DMS 273 treated with DMSO at 0.1 percent for 48 hours (cell line): ENCODE data around the gene INAFM2.
A peak's percentile ranks its signal among the peaks of the same experiment; 100 is the strongest.

Source experiments
- DNase-seq: peaks from one replicate; lab custom pipeline; 2025; lab: John Stamatoyannopoulos, UW

The INAFM2 gene

GRCh38 chr15:40344631-40345120 lies 21.2 kb downstream of the INAFM2 start:
- DNase-seq, result no peak

GRCh38 chr15:40345225-40345866 lies 21.9 kb downstream of the INAFM2 start:
- no peak for DNase-seq

- DNase-seq, result no peak
Measured at GRCh38 chr15:40345867-40346578, 22.5 kb downstream of the INAFM2 start.

DNA sequence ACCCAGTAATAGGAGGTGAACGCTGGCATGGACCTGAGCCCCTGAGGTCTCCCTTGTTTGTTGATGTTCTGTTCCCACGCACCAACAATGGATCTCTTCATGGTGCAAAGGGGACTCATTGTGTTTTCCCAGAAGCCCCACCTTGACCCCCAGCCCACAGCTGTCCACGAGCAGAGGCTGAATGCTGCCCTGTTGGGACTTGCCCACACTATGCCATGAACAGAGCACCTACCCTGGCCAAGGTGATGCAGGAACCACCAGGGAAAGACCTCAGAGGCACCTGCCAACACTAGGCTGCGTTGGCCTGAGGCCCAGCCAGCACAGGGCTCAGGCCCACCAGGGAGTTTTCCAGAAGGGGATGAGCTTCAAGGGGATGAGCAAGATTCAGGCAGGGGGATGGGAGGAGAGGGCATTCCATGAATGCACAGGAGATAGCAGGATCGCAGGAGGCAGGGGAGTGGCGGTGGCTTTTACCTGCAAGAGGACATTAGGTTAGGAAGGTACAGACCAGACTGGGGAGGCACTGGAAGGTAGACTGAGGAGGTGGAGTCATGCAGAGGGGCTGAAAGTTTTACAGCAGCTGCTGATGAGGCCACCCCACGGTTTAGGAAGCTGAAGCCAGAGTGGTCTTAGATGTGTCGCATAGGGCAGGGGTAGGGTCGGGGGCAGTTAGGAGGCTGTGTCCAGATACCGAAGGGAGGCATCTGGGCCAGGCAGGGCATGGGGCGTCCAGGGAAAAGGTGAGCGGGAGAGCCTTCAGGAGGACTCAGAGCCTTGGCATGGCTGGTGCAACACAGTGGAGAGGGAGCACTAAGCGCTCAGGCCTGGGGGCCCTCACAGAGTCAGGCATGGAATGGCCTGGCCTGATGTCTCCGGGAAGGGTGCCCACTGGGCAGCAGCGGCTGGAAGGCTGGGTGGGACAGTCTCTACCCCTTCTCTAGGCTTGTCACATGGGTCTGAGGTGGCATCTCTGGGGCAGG lies 23.4 kb downstream of the INAFM2 start:
- DNase-seq, result no peak

- DNase-seq, result no peak
Measured at GRCh38 chr15:40347559-40348473, 24.3 kb downstream of the INAFM2 start.

DNA sequence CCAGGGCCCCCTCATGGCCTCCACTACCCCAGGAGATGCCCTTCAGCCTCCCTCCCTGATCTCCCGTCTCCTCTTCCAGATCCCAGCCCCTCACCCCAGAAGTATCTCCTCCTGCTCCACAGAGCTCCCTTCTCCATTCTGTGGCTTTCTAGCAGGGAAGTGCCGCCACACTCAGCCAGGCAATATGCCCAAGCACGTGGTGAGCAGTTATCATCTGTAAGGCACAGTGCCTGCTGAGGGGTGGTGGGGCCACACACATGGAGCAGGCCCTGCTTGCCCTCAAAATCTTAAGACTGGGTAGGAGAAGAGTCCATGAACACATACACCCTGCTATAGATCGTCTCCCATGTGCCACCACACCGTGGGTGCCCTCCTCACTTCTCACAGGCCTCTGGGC lies 25.0 kb downstream of the INAFM2 start:
- DNase-seq, result no peak

- no peak for DNase-seq
Measured at GRCh38 chr15:40349163-40349562, 25.7 kb downstream of the INAFM2 start.

DNA sequence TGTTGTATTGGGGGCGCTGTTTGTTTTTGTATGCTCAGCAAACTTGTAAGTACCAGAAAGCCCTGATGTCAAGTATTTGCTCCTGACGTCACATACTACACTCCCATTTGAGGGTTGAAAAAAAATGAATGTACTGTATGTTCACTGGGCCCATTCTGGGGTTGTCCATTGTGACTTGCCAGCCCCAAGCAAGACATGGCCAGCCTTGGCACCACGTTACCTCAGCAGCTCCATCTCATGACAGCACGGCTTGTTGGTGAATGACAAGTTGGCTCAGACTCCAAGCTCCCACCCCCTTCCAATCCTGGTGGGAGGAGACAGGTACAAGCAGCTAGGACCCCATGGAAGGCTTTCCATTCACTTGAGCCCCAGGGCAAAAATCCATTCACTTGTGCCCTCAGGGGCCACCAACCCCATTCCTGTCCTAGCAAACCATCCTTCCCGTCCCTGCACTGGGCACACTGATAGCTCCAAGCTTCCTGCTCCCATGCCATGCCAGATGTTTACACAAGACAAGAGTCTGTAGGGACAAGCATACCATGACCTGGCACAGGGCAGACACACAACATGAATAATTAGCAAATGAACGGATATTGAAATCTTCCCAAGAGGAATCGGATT lies 28.9 kb downstream of the INAFM2 start:
- no peak for DNase-seq

DNA sequence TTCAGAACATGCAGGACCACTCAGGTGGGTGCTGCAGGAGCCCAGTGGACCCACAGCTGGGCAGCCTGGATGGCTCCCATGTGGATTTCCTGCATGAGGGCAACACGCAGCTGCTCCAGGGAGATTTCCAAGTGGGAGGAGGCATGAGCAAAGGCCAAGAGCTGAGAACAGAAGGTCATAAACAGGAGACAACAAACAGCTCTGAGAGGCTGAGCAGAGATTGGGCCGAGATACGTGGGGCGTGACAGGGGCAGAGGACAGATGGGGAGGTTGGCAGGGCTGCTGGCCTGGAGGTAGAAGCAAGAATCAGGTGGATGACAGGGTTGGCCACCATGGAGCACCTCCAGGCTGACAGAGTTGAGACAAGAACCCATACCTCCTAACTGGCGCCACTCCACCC lies 30.2 kb downstream of the INAFM2 start:
- peak; percentile 90 for DNase-seq

GRCh38 chr15:40354408-40355171 lies 31.1 kb downstream of the INAFM2 start:
- peak; percentile 94 for DNase-seq

DNA sequence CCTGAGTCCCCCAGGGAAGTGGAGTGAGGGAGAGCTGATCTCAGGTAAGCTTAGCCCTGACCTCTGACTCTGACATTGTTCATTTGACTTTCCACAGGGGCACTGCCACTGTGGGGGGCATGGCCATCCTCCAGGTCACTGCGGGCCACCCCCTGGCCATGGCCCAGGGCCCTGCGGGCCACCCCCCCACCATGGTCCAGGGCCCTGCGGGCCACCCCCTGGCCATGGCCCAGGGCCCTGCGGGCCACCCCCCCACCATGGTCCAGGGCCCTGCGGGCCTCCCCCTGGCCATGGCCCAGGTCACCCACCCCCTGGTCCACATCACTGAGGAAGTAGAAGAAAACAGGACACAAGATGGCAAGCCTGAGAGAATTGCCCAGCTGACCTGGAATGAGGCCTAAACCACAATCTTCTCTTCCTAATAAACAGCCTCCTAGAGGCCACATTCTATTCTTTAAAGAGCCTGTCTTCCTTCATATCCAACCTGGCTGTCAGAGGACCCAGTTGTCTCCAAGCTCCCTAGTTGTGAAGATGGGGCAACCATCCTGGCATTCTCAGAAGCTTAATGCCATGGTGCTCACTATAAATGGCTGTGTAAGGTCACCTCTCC lies 32.6 kb downstream of the INAFM2 start:
- DNase-seq, result no peak

GRCh38 chr15:40357246-40357645 lies 33.8 kb downstream of the INAFM2 start:
- DNase-seq, result no peak

- peak; percentile 37 for DNase-seq
Measured at GRCh38 chr15:40357723-40358470, 34.4 kb downstream of the INAFM2 start, which contains the start of gene DISP2. Gene DISP2 (plus strand): TSS chr15:40358219. CDS start chr15:40358322, 103 bp downstream.

DNA sequence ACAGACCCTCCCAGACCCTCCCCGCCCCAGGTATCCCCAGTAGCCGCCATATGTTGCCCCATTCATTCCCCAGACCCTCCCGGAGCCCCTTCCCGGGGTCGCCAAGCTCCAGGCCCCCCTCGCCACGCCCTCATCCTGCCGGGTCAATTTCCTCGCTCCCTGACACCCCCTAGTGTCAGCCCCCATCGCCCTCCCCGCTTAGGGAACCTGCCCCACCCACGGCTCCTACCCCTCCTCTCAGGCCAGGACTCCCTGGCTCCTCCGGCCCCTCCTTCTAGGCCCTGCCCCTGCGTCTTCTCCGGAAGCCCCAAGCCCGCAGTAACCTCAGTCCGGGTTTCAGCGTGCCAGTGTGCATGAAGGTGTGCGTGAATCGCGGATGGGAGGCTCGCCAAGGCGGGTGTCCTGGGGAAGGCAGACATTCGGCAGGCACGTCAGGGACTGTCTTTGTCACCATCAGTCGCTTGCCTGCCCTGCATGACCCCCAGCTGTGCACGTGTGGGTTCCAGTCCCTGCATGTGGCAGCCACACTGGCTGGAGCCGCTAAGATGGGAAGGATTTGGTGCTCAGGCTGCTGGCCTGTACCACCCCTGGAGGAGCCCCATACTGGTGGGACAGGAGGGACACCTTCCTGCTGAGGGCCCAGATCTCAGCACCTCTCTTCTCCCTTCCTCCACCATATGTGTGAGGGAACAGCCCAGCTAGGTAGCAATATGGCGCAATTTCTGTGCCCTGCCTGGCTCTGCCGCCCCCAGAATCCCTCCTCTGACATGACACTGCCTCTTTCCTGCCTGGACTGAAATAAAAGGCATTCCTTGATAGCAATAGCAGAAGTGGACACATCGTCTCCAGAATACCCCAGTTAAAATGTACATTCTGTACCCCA lies 35.2 kb downstream of the INAFM2 start:
- peak; percentile 12 for DNase-seq

DNA sequence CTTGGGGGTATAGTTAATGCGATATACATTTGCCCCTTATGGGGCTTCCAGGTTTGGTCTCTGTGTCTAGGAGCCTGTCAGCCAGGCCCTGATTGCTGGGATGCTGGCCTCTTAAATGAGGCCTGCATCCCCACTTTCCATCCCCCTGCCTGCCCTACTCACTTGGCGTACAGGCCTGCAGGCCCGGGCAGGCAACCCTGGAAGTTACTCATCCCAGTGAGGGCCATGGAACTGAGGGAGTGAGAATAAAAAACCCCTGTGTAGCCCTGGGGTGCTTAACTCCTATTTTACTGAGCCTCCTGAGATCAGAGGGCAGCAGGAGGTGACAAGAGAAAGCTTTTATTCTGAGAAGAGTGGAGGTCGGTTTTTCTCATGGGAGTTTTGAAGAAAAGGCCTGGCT lies 36.5 kb downstream of the INAFM2 start:
- no peak for DNase-seq

GRCh38 chr15:40361640-40362039 lies 38.1 kb downstream of the INAFM2 start:
- DNase-seq, result no peak

- DNase-seq, result no peak
Measured at GRCh38 chr15:40363611-40364010, 40.1 kb downstream of the INAFM2 start.

DNA sequence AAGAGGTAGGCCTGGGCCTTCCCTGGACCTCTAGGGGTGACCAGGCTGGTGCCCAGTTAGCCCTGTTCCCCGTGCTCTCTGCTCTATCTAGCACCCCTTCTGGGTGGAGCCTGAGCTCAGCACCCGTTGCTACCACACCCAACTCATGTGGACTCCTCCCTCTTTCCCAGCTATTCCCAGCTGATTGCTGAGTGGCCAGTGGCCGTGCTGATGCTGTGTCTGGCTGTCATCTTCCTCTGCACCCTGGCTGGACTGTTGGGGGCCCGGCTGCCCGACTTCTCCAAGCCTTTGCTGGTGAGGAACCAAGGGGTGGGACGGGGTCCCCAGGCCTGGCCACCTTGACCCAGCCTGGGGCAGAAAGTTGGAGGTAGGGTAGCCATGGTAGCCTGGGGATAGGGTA lies 40.8 kb downstream of the INAFM2 start:
- DNase-seq, result no peak
